Measurements from ENCODE around the gene NFKBIL1.
"Not testable (repeated sequence)": the region's sequence is repeated elsewhere in the genome, so short reads cannot be mapped to it uniquely, and the experiment has no call there.

The NFKBIL1 gene, protein sequence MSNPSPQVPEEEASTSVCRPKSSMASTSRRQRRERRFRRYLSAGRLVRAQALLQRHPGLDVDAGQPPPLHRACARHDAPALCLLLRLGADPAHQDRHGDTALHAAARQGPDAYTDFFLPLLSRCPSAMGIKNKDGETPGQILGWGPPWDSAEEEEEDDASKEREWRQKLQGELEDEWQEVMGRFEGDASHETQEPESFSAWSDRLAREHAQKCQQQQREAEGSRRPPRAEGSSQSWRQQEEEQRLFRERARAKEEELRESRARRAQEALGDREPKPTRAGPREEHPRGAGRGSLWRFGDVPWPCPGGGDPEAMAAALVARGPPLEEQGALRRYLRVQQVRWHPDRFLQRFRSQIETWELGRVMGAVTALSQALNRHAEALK

GRCh38 chr6:31546958-31547726, at the start of gene NFKBIL1:
NFKBIL1 (plus strand) TSS chr6:31547608; CDS start chr6:31547695, 87 bp downstream.
- Mint-ChIP-seq H3K27me3 (no peaks in the 10 kb centered on the region), H3K27ac (peak within 1 kb of the TSS; percentile 75 to 78), H3K9me3 (no peaks in the 10 kb centered on the region), H3K4me3 (peak within 1 kb of the TSS; percentile 83 to 90), H3K4me1 (peaks cover 49% of the 10 kb centered on the region)
- peak; percentile 88 for ATAC-seq
- peak; percentile 86 to 94 for DNase-seq

DNA sequence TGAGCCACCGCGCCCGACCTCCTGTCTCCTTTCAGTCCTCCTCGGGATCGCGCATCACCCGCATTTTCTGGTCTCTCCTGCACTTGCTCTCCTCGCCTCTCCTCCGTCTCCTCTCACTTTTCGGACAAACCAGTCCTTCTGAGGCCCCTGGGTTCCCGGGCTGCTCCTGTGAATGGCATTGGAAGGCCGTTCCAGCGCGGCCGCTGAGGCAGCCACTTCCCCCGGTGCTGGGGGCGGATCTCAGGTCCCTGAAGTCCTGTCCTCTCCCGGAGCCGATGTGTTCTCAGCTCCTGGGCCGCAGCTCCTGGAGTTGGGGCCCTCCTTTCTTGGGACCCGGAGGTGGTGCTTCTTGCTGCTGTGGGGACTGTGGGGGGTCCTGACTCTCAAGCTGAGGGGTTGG, 48.7 kb upstream of the NFKBIL1 start:
- Mint-ChIP-seq H3K27me3 (no peaks in the 10 kb centered on the region), H3K9me3 (no peaks in the 10 kb centered on the region)
- ATAC-seq: no peak

DNA sequence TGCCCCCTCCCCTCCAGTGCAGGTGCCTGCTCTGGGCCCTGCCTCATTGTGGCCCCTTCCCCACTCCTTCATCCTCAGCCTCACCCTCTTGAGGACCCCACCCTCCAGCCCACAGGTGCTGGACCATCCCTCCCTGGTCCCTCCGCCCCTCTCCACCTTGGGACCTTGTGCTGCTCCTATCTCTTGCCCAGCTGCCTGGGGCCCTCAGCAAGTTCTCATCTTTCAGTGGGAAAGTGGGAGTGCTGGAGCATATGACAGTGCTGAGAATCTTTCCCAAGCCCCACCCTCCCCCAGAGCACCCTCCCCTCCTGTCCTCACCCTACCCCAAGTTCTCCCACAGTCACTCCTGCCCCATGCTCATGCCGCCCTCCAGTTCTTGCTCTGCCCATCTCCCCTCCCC, 47.8 kb upstream of the NFKBIL1 start:
- not testable (repeated sequence) for ATAC-seq, H3K27me3 Mint-ChIP-seq, H3K9me3 Mint-ChIP-seq, DNase-seq
- H3K4me3 Mint-ChIP-seq: peak overlapping the region; percentile 80 to 86
- H3K27ac Mint-ChIP-seq: peak overlapping the region in 1 of 2 donors; percentile 20
- H3K4me1 Mint-ChIP-seq: peaks cover 67% of the 10 kb centered on the region

More for the DNA sequence above, 48.7 kb upstream of the NFKBIL1 start:
- DNase-seq: no peak
- peak overlapping the region; percentile 80 to 86 for H3K4me3 Mint-ChIP-seq
- peaks cover 69% of the 10 kb centered on the region for H3K4me1 Mint-ChIP-seq
- peak overlapping the region in 1 of 2 donors; percentile 84 for H3K27ac Mint-ChIP-seq

- H3K9me3 Mint-ChIP-seq: no peaks in the 10 kb centered on the region
- no peak for DNase-seq
- ATAC-seq: no peak
- peaks cover 54% of the 10 kb centered on the region for H3K4me1 Mint-ChIP-seq
- H3K4me3 Mint-ChIP-seq: no peak overlapping the region
- H3K27ac Mint-ChIP-seq: no peak overlapping the region
- H3K27me3 Mint-ChIP-seq: no peaks in the 10 kb centered on the region
Observed at GRCh38 chr6:31502586-31502985, 44.8 kb upstream of the NFKBIL1 start.

GRCh38 chr6:31509036-31509435, 38.4 kb upstream of the NFKBIL1 start:
- H3K4me1 Mint-ChIP-seq, H3K4me3 Mint-ChIP-seq, ATAC-seq, DNase-seq, H3K9me3 Mint-ChIP-seq, H3K27me3 Mint-ChIP-seq: not testable (repeated sequence)
- peak overlapping the region in 1 of 2 donors; percentile 68 for H3K27ac Mint-ChIP-seq

GRCh38 chr6:31510007-31510406, 37.4 kb upstream of the NFKBIL1 start:
- no peak overlapping the region for H3K4me3 Mint-ChIP-seq
- no peak for ATAC-seq
- H3K4me1 Mint-ChIP-seq: peaks cover 7% of the 10 kb centered on the region

GRCh38 chr6:31513456-31514165, 33.8 kb upstream of the NFKBIL1 start:
- DNase-seq: no peak

More at GRCh38 chr6:31510007-31510406, 37.4 kb upstream of the NFKBIL1 start:
- DNase-seq: no peak
- H3K27me3 Mint-ChIP-seq: no peaks in the 10 kb centered on the region
- no peak overlapping the region for H3K27ac Mint-ChIP-seq
- no peaks in the 10 kb centered on the region for H3K9me3 Mint-ChIP-seq

GRCh38 chr6:31521835-31522234, 25.6 kb upstream of the NFKBIL1 start:
- H3K27me3 Mint-ChIP-seq: no peaks in the 10 kb centered on the region
- H3K9me3 Mint-ChIP-seq: no peaks in the 10 kb centered on the region
- DNase-seq (no peak), ATAC-seq (no peak)
- H3K27ac Mint-ChIP-seq: no peak overlapping the region
- H3K4me1 Mint-ChIP-seq: peaks cover 7% of the 10 kb centered on the region
- H3K4me3 Mint-ChIP-seq: no peak overlapping the region

More at GRCh38 chr6:31513456-31514165, 33.8 kb upstream of the NFKBIL1 start:
- Mint-ChIP-seq H3K4me1 (no peaks in the 10 kb centered on the region), H3K27ac (no peak overlapping the region), H3K4me3 (no peak overlapping the region), H3K27me3 (no peaks in the 10 kb centered on the region), H3K9me3 (no peaks in the 10 kb centered on the region)
- no peak for ATAC-seq

DNA sequence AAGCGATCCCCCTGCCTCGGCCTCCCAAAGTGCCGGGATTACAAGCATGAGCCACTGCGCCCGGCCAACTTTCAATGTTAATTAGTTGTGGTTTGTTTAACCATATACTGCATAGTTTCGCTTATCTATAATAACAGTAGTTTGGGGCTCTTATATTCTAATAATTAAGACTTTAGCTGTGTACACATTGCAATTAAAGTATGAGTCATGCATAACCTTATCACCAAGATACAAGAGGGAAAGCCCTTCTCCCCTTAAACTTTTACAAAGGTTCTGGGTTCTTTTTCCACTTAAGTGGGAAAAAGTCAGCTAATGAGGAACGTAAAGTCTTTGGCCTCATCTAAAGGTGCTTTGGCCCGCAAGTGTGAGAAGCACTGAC, 21.9 kb upstream of the NFKBIL1 start:
- no peaks in the 10 kb centered on the region for H3K9me3 Mint-ChIP-seq
- peaks cover 8% of the 10 kb centered on the region for H3K4me1 Mint-ChIP-seq
- H3K27ac Mint-ChIP-seq: no peak overlapping the region
- no peak for ATAC-seq
- DNase-seq: no peak
- H3K27me3 Mint-ChIP-seq: no peaks in the 10 kb centered on the region
- no peak overlapping the region for H3K4me3 Mint-ChIP-seq

DNA sequence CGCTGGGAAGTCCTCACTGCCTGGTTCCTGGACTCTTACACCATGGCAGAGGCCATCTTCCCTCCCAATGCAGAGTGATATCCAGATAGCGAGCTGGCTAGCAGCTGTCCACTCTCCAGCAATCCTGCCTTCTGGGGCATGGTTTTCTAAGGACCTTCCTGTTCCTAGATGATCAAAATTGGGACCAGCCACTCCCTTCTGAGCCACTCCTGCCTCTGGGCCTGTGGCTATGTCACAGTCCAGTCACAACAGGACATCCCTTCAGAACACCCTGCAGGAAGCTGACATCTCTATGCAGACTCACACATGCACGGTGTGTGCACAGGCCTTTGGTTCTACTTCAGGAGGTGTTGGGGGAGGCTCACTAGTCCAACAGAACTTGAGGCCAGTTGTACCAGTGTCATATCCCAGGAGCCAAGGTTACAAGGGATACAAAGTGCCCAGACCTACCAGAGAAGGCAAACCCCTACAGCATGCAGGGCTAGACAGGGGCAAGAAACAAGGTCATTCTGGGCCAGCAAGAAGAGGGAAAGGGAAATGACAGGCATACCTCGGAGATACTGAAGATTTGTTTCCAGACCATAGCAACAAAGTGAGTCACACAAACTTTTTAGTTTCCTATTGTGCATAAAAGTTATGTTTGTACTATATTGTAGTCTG, 21.3 kb upstream of the NFKBIL1 start:
- Mint-ChIP-seq H3K4me3 (no peak overlapping the region), H3K4me1 (peaks cover 13% of the 10 kb centered on the region), H3K27me3 (no peaks in the 10 kb centered on the region), H3K27ac (peak overlapping the region in 1 of 2 donors; percentile 4), H3K9me3 (no peaks in the 10 kb centered on the region)
- DNase-seq (no peak), ATAC-seq (no peak)

DNA sequence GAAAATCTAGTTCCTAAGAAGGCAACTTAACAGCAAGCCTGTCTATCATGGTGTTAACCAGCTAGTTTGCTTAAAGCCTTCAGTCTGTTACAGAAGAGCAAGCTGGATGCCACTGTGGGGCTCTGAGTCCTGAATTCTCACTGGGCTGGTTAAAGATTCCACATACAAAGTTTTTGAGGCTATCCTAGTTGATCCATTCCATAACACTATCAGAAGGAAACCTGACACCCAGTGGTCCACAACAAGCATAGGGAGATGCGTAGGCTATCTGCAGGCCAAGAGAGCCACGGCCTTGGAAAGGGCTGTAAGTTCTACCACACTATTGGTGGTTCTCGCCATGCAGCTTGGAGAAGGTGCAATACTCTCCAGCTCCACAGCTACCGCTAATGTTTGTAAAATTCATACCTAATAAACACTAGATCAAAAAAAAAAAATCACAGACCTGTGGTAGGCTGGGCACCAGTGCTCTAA, 19.1 kb upstream of the NFKBIL1 start:
- DNase-seq (no peak), ATAC-seq (peak; percentile 45)
- peaks cover 28% of the 10 kb centered on the region for H3K4me1 Mint-ChIP-seq
- peak overlapping the region in 1 of 2 donors; percentile 75 for H3K27ac Mint-ChIP-seq
- H3K9me3 Mint-ChIP-seq: no peaks in the 10 kb centered on the region
- no peak overlapping the region for H3K4me3 Mint-ChIP-seq
- no peaks in the 10 kb centered on the region for H3K27me3 Mint-ChIP-seq

DNA sequence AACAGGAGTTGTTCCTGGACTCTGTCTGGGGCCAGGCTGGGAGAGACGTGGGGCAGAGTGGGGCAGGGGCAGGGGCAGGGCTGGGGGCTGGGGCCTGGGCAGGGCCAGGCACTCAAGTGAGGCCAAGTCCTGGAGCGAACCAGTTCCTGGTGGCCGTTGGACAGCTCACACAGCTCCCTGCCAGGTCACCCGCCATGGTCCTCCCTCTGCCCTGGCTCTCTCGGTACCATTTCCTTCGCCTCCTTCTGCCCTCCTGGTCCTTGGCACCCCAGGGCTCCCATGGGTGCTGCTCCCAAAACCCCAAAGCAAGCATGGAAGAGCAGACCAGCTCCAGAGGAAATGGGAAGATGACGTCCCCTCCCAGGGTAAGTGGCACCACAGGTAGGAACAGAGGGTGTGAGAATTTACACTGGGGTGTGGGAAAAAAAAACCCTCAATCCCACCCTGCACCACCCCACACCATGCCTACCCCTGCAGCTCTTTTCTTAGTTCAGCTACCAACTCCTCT, 18.5 kb upstream of the NFKBIL1 start, which contains the start of gene MCCD1:
MCCD1 (plus strand) TSS at position 142 of the 508 bp plus-strand sequence; CDS start at position 195, 53 bp downstream.
- Mint-ChIP-seq H3K4me1 (peaks cover 31% of the 10 kb centered on the region), H3K9me3 (no peaks in the 10 kb centered on the region), H3K4me3 (no peak within 1 kb of the TSS), H3K27ac (peak within 1 kb of the TSS in 1 of 2 donors; percentile 75), H3K27me3 (no peaks in the 10 kb centered on the region)
- peak; percentile 47 for ATAC-seq
- DNase-seq: no peak

GRCh38 chr6:31529329-31530150, 17.9 kb upstream of the NFKBIL1 start:
- DNase-seq: no peak
- peak; percentile 13 for ATAC-seq
- peaks cover 32% of the 10 kb centered on the region for H3K4me1 Mint-ChIP-seq
- H3K27ac Mint-ChIP-seq: peak overlapping the region in 1 of 2 donors; percentile 74
- H3K4me3 Mint-ChIP-seq: no peak overlapping the region
- H3K27me3 Mint-ChIP-seq: no peaks in the 10 kb centered on the region
- no peaks in the 10 kb centered on the region for H3K9me3 Mint-ChIP-seq

GRCh38 chr6:31530659-31531058, 16.7 kb upstream of the NFKBIL1 start:
- DNase-seq: no peak
- Mint-ChIP-seq H3K4me3 (no peak overlapping the region), H3K27me3 (no peaks in the 10 kb centered on the region), H3K4me1 (peaks cover 43% of the 10 kb centered on the region), H3K9me3 (no peaks in the 10 kb centered on the region), H3K27ac (no peak overlapping the region)
- no peak for ATAC-seq

Data from stimulated activated naive CD8-positive, alpha-beta T cell treated with anti-CD3 and anti-CD28 coated beads, Interleukin-15, amount 100 ng/mL, for 72 hours (primary cell).